Keratinocyte (primary cell): Measurements from ENCODE around the gene PRM1. TPM values are rescaled to one million over a fixed set of nuclear protein-coding genes. Genes with fewer than 3 reads are reported as not detected.

Experiments used
- DNase-seq: peaks from one replicate; pipeline ENCODE4 v3.0.0-alpha.2; 2011; ENCODE audit warnings: low read depth, missing footprints, low spot score
- FAIRE-seq: peaks from 2 replicates; lab custom pipeline; 2011; peaks lifted over from hg19 to GRCh38; lab: Jason Lieb, UNC
- H2AFZ ChIP-seq: 2 replicates; pipeline ENCODE4 v1.6.0; 2012; ENCODE audit warnings: low read length, control low read depth, inconsistent platforms; ENCODE audit not compliant: control insufficient read depth
- H3K27ac ChIP-seq: 2 replicates; pipeline ENCODE4 v1.5.1; 2011; ENCODE audit warnings: low read length; ENCODE audit not compliant: control insufficient read depth, insufficient read depth
- H3K27me3 ChIP-seq: 3 replicates; pipeline ENCODE4 v1.6.0; 2011; ENCODE audit warnings: low read length; ENCODE audit not compliant: control insufficient read depth, insufficient read depth; ENCODE audit errors: extremely low read depth
- H3K36me3 ChIP-seq, 2 experiments: 2 replicates in 1 of 2; 3 replicates in 1 of 2; pipeline ENCODE4 v1.5.1; 2011; ENCODE audit warnings: low read length in 2 of 2, mild to moderate bottlenecking in 1 of 2; ENCODE audit not compliant: control insufficient read depth in 2 of 2, insufficient read depth in 2 of 2; ENCODE audit errors: extremely low read depth in 1 of 2
- H3K4me1 ChIP-seq: 3 replicates; pipeline ENCODE4 v1.5.1; 2011; ENCODE audit warnings: low read length; ENCODE audit not compliant: control insufficient read depth, insufficient read depth; ENCODE audit errors: extremely low read depth
- H3K4me2 ChIP-seq: 3 replicates; pipeline ENCODE4 v1.6.0; 2011; ENCODE audit warnings: low read depth, low read length; ENCODE audit not compliant: control insufficient read depth, insufficient read depth; ENCODE audit errors: extremely low read depth
- H3K4me3 ChIP-seq, 3 experiments: fragments of 200-600 bp in 1 of 3; sonication (generic) in 1 of 3; 2 replicates in 2 of 3; 3 replicates in 1 of 3; pipeline ENCODE4 v1.5.1; 2011 to 2016; ENCODE audit warnings: low read length in 3 of 3, mild to moderate bottlenecking in 3 of 3, control low read depth in 2 of 3, inconsistent platforms in 1 of 3, low read depth in 1 of 3, mixed read lengths in 1 of 3, mixed run types in 1 of 3, moderate library complexity in 1 of 3; ENCODE audit not compliant: control insufficient read depth in 2 of 3, insufficient read depth in 2 of 3; ENCODE audit errors: extremely low read depth in 1 of 3
- H3K79me2 ChIP-seq: 2 replicates; pipeline ENCODE4 v1.6.0; 2012; ENCODE audit warnings: low read length; ENCODE audit not compliant: control insufficient read depth, insufficient read depth
- H3K9ac ChIP-seq: 3 replicates; pipeline ENCODE4 v1.6.0; 2011; ENCODE audit warnings: low read length; ENCODE audit not compliant: control insufficient read depth, insufficient read depth; ENCODE audit errors: extremely low read depth
- H3K9me1 ChIP-seq: 3 replicates; pipeline ENCODE4 v1.6.0; 2011; ENCODE audit warnings: low read length; ENCODE audit not compliant: control insufficient read depth, insufficient read depth; ENCODE audit errors: extremely low read depth
- H3K9me3 ChIP-seq: 2 replicates; pipeline ENCODE4 v1.5.1; 2012; ENCODE audit warnings: low read depth, low read length; ENCODE audit not compliant: control insufficient read depth
- H4K20me1 ChIP-seq: 3 replicates; pipeline ENCODE4 v1.6.0; 2011; ENCODE audit warnings: low read length; ENCODE audit not compliant: control insufficient read depth, insufficient read depth; ENCODE audit errors: extremely low read depth
- EZH2 ChIP-seq: IDR thresholded peaks from one replicate; pipeline ENCODE4 v1.6.1; 2012; ENCODE audit warnings: inconsistent platforms, mild to moderate bottlenecking, low read length, moderate library complexity
- dilution Hi-C: fragments of 300-500 bp; cut with MboI; formaldehyde crosslinking; loops from one replicate; pipeline ENCODE4 v1.7.0; 2020; ENCODE audit warnings: low sequenced_read_pairs; ENCODE audit not compliant: extremely low pct_ligation_motif_present
- polyA plus RNA-seq, 5 experiments: library from polyadenylated mRNA; depleted of rRNA in 3 of 5; stranded (reverse) in 3 of 5; stranded (forward) in 1 of 5; unstranded in 1 of 5; fragments of >200 nt; gene quantifications; 1 replicate in 1 of 5; 2 replicates in 3 of 5; 3 replicates in 1 of 5; pipeline versions ENCODE4 v1.2.1 to v1.2.3, GENCODE V29; 2011 to 2012; ENCODE audit warnings: missing spikeins in 2 of 5, low read depth in 1 of 5, low replicate concordance in 1 of 5
- TF ChIP-seq, protein P1 (sequence below), 3 experiments: IDR thresholded peaks in 1 of 3; conservative IDR thresholded peaks in 1 of 3; optimal IDR thresholded peaks in 1 of 3; 2 replicates in 2 of 3; 3 replicates in 1 of 3; pipeline versions ENCODE3 to v1.5.1; 2011; ENCODE audit warnings: low read length in 3 of 3, mild to moderate bottlenecking in 3 of 3, moderate library complexity in 2 of 3, control low read depth in 1 of 3, inconsistent platforms in 1 of 3; ENCODE audit not compliant: insufficient read depth in 2 of 3; ENCODE audit errors: extremely low read depth in 1 of 3

The PRM1 gene
- polyA plus RNA-seq, 1 donor (not counting 4 experiments of a cell fraction or from before 2014, with no cell fraction given), result not detected

DNA sequence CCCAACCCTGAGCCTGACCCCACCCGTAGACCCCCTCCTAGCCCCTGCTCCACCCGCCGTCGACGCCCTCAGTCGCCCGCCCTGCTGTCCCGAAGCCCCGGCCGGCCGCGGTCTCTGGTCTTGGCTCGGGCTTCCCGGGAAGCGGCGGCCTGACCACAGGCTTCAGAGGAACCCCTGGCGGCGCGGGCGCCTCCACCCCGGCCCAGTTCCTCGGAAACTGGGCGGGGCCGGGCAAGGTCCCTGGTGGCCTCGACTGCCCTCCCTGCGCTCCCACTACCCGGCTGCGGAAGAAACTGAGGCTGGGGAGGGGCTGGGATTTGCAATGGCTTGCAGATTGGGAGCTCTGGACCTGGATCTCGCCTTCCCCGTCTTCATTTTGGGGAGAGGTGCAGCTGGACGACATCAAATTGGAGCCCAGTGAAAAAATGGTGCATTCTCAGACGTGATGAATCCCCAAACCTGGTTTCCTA lies 24.4 kb downstream of the PRM1 start:
- Histone ChIP-seq H4K20me1 (no peaks in the 10 kb centered on the region), H3K4me2 (peak overlapping the region; percentile 75), H3K4me3 (peak overlapping the region; percentile 70 to 88 (median 79)), H3K36me3 (no peaks in the 10 kb centered on the region), H2AFZ (peak overlapping the region; percentile 86), H3K27ac (peak overlapping the region; percentile 76), H3K4me1 (peaks cover 20% of the 10 kb centered on the region), H3K9me3 (no peaks in the 10 kb centered on the region), H3K9me1 (no peaks in the 10 kb centered on the region), H3K27me3 (peaks cover 5% of the 10 kb centered on the region), H3K9ac (peak overlapping the region; percentile 90), H3K79me2 (peaks cover 19% of the 10 kb centered on the region)
- dilution Hi-C loops, result no loop called here
- DNase-seq (no peak), FAIRE-seq (no peak)
- TF ChIP-seq, protein P1, sequence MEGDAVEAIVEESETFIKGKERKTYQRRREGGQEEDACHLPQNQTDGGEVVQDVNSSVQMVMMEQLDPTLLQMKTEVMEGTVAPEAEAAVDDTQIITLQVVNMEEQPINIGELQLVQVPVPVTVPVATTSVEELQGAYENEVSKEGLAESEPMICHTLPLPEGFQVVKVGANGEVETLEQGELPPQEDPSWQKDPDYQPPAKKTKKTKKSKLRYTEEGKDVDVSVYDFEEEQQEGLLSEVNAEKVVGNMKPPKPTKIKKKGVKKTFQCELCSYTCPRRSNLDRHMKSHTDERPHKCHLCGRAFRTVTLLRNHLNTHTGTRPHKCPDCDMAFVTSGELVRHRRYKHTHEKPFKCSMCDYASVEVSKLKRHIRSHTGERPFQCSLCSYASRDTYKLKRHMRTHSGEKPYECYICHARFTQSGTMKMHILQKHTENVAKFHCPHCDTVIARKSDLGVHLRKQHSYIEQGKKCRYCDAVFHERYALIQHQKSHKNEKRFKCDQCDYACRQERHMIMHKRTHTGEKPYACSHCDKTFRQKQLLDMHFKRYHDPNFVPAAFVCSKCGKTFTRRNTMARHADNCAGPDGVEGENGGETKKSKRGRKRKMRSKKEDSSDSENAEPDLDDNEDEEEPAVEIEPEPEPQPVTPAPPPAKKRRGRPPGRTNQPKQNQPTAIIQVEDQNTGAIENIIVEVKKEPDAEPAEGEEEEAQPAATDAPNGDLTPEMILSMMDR (optimal IDR thresholded peaks at IDR 0.05 in 1 of 3, IDR thresholded peaks at IDR 0.05 in 1 of 3, conservative IDR thresholded peaks at IDR 0.05 in 1 of 3; ENCODE audit: extremely low read depth in 1 of 3, insufficient read depth in 2 of 3, low read length in 3 of 3), result no peak
- TF ChIP-seq EZH2, result no peak

DNA sequence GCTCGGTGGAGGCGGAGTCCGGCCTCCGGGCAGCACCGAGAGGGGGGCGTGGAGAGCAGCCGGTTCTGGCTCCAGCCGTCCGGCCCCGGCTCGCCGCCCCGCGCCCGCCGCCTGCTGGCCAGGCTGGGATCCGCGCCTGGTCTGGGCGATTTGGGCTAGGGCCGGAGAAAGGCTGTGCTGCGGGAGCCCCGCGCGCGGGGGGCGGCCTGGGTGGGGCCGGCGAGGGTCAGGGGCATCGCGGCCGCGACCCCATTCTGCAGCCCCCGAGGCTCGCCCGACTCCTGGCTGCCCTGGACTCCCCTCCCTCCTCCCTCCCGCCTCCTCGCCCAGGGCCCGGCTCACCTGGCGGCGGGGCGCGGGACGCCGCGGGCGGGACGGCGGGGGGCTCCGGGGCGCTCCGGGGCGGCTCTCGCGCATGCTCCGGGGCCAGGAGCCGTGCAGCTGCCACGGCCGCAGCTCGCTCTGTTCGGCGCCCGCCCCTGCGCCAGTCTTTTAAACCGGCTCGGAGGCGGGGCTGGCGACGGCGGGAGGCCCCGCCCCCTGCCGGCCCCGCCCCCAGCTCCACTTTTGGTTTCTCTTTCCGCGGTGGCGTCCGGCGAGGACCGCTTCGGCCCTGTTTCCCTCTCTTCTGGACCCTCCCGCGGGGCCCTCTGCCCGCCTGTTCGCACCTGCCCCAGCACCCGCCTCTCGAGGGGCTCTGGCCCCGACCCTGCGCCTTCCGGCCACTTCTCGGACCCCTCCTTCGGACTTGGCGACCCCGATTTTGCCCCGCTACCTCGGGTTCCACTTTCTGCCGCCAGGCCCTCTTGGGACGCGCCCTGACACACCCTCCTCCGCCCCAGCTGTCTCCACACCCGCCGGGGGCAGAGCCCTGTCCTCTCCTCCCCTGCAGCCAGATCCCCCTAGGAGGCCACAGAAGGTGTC lies 25.1 kb downstream of the PRM1 start, which contains the start of gene SOCS1:
TSS of gene SOCS1 (minus strand) at position 468 of the 924 bp plus-strand sequence. CDS start 726 bp downstream, outside the sequence.
- peak within 1 kb of the TSS; percentile 85 for H3K4me2 ChIP-seq
- peak within 1 kb of the TSS; percentile 76 for H3K27ac ChIP-seq
- H3K36me3 ChIP-seq, result no peaks in the 10 kb centered on the region
- DNase-seq (peak; percentile 15), FAIRE-seq (no peak)
- H3K4me1 ChIP-seq, result peaks cover 20% of the 10 kb centered on the region
- peak within 1 kb of the TSS; percentile 90 for H3K9ac ChIP-seq
- TF ChIP-seq, protein P1 (optimal IDR thresholded peaks at IDR 0.05 in 1 of 3, IDR thresholded peaks at IDR 0.05 in 1 of 3, conservative IDR thresholded peaks at IDR 0.05 in 1 of 3; ENCODE audit: extremely low read depth in 1 of 3, insufficient read depth in 2 of 3, low read length in 3 of 3), result peak; percentile 46 to 79 (median 66)
- no peak for TF ChIP-seq EZH2
- H3K27me3 ChIP-seq, result peaks cover 5% of the 10 kb centered on the region
- peak within 1 kb of the TSS; percentile 70 to 88 (median 79) for H3K4me3 ChIP-seq
- no peaks in the 10 kb centered on the region for H3K9me1 ChIP-seq
- dilution Hi-C loops, result no loop called here
- no peaks in the 10 kb centered on the region for H3K9me3 ChIP-seq
- peaks cover 19% of the 10 kb centered on the region for H3K79me2 ChIP-seq
- H4K20me1 ChIP-seq, result no peaks in the 10 kb centered on the region
- peak within 1 kb of the TSS; percentile 86 for H2AFZ ChIP-seq
